Activated CD8-positive, alpha-beta T cell treated with anti-CD3 and anti-CD28 coated beads for 36 hours (primary cell): ENCODE results near the gene OTULINL. TPM values are rescaled to one million over a fixed set of nuclear protein-coding genes. Genes with fewer than 3 reads are reported as not detected.

Experiments
- ATAC-seq: fragments of 200-7000 bp; cut with Tn5 transposase; one replicate; pipeline ENCODE4 v1.10.0; 2021; ENCODE audit warnings: mild to moderate bottlenecking, moderate library complexity
- CTCF ChIA-PET: fragments of 350-600 bp; sonication (Branson Sonifier 250); formaldehyde crosslinking; loops from one replicate; lab custom pipeline; 2021; ENCODE audit warnings: antibody characterized with exemption; lab: Charles Lee
- POLR2A ChIA-PET: fragments of 350-600 bp; sonication (Branson Sonifier 250); formaldehyde crosslinking; loops from one replicate; lab custom pipeline; 2021; ENCODE audit warnings: antibody characterized with exemption; lab: Charles Lee
- DNase-seq: peaks from one replicate; pipeline ENCODE4 v3.0.0-alpha.2; 2020
- H3K27ac Mint-ChIP-seq: one replicate; pipeline ENCODE4 v1.8.0; 2021; ENCODE audit warnings: mild to moderate bottlenecking, mixed read lengths
- H3K27me3 Mint-ChIP-seq: one replicate; pipeline ENCODE4 v1.8.0; 2021; ENCODE audit warnings: mixed read lengths
- H3K36me3 Mint-ChIP-seq: one replicate; pipeline ENCODE4 v1.8.0; 2021; ENCODE audit warnings: low read depth, mixed read lengths
- H3K4me1 Mint-ChIP-seq: one replicate; pipeline ENCODE4 v1.8.0; 2021; ENCODE audit warnings: low read depth, mixed read lengths
- H3K4me3 Mint-ChIP-seq: one replicate; pipeline ENCODE4 v1.8.0; 2021; ENCODE audit warnings: mild to moderate bottlenecking, moderate library complexity, mixed read lengths
- H3K9me3 Mint-ChIP-seq: one replicate; pipeline ENCODE4 v1.8.0; 2021; ENCODE audit warnings: mixed read lengths
- CTCF ChIP-seq: fragments of 200-600 bp; IDR thresholded peaks from one replicate; pipeline ENCODE4 v1.8.0; 2022; ENCODE audit warnings: antibody characterized with exemption, mild to moderate bottlenecking
- intact Hi-C: fragments of 100-400 bp; cut with micrococcal nuclease; formaldehyde crosslinking; loops from one replicate; pipeline ENCODE4 v1.10.0; 2022
- total RNA-seq, 2 experiments: library from RNA; stranded (reverse); gene quantifications; one replicate each; pipeline ENCODE4 v1.2.3, GENCODE V29; 2021

Gene OTULINL
- total RNA-seq, 2 experiments from 2014 or later, result 19.7 to 21.1 TPM

GRCh38 chr5:14574891-14575508 is 6.6 kb upstream of the OTULINL start:
- Mint-ChIP-seq H3K27ac (no peak overlapping the region), H3K9me3 (no peaks in the 10 kb centered on the region), H3K4me3 (no peak overlapping the region), H3K27me3 (peaks cover 5% of the 10 kb centered on the region), H3K4me1 (no peaks in the 10 kb centered on the region), H3K36me3 (no peaks in the 10 kb centered on the region)
- POLR2A ChIA-PET, result no interaction called here
- intact Hi-C loops, result no loop called here
- TF ChIP-seq CTCF, result no peak
- CTCF ChIA-PET, result interaction anchor here (1.0 kb wide), 1 partner anchor 73 kb away, joined by 3 read pairs; no protein-coding TSS in a partner anchor
- DNase-seq (no peak), ATAC-seq (no peak)

GRCh38 chr5:14576206-14576605 is 5.4 kb upstream of the OTULINL start:
- ChIA-PET POLR2A (interaction anchor here (0.6 kb wide), 2 partner anchors 74 to 1488 kb away, joined by 3 read pairs; no protein-coding TSS in a partner anchor), CTCF (interaction anchor here (0.7 kb wide), 1 partner anchor 176 kb away, joined by 4 read pairs; no protein-coding TSS in a partner anchor)
- Mint-ChIP-seq H3K4me1 (peaks cover 7% of the 10 kb centered on the region), H3K27ac (no peak overlapping the region), H3K27me3 (peaks cover 10% of the 10 kb centered on the region), H3K36me3 (no peaks in the 10 kb centered on the region), H3K4me3 (no peak overlapping the region), H3K9me3 (no peaks in the 10 kb centered on the region)
- DNase-seq (no peak), ATAC-seq (no peak)
- intact Hi-C loops, result no loop called here
- TF ChIP-seq CTCF, result no peak

GRCh38 chr5:14577079-14577725 is 4.4 kb upstream of the OTULINL start:
- intact Hi-C loops, result no loop called here
- TF ChIP-seq CTCF, result no peak
- peaks cover 7% of the 10 kb centered on the region for H3K4me1 Mint-ChIP-seq
- H3K9me3 Mint-ChIP-seq, result no peaks in the 10 kb centered on the region
- H3K27ac Mint-ChIP-seq, result no peak overlapping the region
- ATAC-seq, result no peak
- peaks cover 10% of the 10 kb centered on the region for H3K27me3 Mint-ChIP-seq
- POLR2A ChIA-PET, result interaction anchor here (1.0 to 1.3 kb wide), 2 partner anchors 14 to 71 kb away, joined by 3 read pairs; no protein-coding TSS in a partner anchor
- no peaks in the 10 kb centered on the region for H3K36me3 Mint-ChIP-seq
- no peak overlapping the region for H3K4me3 Mint-ChIP-seq
- CTCF ChIA-PET, result interaction anchor here (0.7 to 2.6 kb wide), 4 partner anchors 15 to 177 kb away, joined by 3 to 14 read pairs (median 4); no protein-coding TSS in a partner anchor
- DNase-seq, result no peak

GRCh38 chr5:14577971-14578370 is 3.6 kb upstream of the OTULINL start:
- no peak overlapping the region for H3K4me3 Mint-ChIP-seq
- ATAC-seq (no peak), DNase-seq (no peak)
- H3K9me3 Mint-ChIP-seq, result no peaks in the 10 kb centered on the region
- no peak overlapping the region for H3K27ac Mint-ChIP-seq
- H3K27me3 Mint-ChIP-seq, result peaks cover 10% of the 10 kb centered on the region
- ChIA-PET POLR2A (interaction anchor here (1.3 kb wide), 1 partner anchor 71 kb away, joined by 3 read pairs; no protein-coding TSS in a partner anchor), CTCF (interaction anchor here (0.8 to 2.6 kb wide), 3 partner anchors 14 to 70 kb away, joined by 3 to 14 read pairs (median 3); no protein-coding TSS in a partner anchor)
- H3K36me3 Mint-ChIP-seq, result no peaks in the 10 kb centered on the region
- H3K4me1 Mint-ChIP-seq, result peaks cover 10% of the 10 kb centered on the region
- no peak for TF ChIP-seq CTCF
- intact Hi-C loops, result no loop called here

GRCh38 chr5:14579246-14579645 is 2.3 kb upstream of the OTULINL start:
- TF ChIP-seq CTCF, result no peak
- no peak for ATAC-seq
- Mint-ChIP-seq H3K27me3 (peaks cover 10% of the 10 kb centered on the region), H3K4me1 (peaks cover 21% of the 10 kb centered on the region), H3K27ac (no peak overlapping the region), H3K36me3 (peaks cover under 1% of the 10 kb centered on the region), H3K4me3 (no peak overlapping the region), H3K9me3 (no peaks in the 10 kb centered on the region)
- POLR2A ChIA-PET, result no interaction called here
- no peak for DNase-seq
- intact Hi-C loops, result no loop called here
- CTCF ChIA-PET, result interaction anchor here (1.0 to 2.6 kb wide), 2 partner anchors 14 to 69 kb away, joined by 4 to 14 read pairs; no protein-coding TSS in a partner anchor
